Measurements from ENCODE around the gene FASTKD1.
"Not testable (repeated sequence)": the region's sequence is repeated elsewhere in the genome, so short reads cannot be mapped to it uniquely, and the experiment has no call there.

DNA sequence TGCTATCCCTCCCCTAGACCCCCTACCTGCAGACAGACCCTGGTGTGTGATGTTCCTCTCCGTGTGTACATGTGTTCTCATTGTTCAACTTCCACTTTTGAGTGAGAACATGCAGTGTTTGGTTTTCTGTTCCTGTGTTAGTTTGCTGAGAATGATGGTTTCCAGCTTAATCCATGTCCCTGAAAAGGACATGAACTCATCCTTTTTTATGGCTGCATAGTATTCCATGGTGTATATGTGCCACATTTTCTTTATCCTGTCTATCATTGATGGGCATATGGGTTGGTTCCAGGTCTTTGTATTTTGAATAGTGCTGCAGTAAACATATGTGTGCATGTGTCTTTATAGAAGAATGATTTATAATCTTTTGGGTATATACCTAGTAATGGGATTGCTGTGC is 42.3 kb upstream of the FASTKD1 start:
- TF ChIP-seq, protein P1, sequence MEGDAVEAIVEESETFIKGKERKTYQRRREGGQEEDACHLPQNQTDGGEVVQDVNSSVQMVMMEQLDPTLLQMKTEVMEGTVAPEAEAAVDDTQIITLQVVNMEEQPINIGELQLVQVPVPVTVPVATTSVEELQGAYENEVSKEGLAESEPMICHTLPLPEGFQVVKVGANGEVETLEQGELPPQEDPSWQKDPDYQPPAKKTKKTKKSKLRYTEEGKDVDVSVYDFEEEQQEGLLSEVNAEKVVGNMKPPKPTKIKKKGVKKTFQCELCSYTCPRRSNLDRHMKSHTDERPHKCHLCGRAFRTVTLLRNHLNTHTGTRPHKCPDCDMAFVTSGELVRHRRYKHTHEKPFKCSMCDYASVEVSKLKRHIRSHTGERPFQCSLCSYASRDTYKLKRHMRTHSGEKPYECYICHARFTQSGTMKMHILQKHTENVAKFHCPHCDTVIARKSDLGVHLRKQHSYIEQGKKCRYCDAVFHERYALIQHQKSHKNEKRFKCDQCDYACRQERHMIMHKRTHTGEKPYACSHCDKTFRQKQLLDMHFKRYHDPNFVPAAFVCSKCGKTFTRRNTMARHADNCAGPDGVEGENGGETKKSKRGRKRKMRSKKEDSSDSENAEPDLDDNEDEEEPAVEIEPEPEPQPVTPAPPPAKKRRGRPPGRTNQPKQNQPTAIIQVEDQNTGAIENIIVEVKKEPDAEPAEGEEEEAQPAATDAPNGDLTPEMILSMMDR (IDR thresholded peaks at IDR 0.05; ENCODE audit: low read depth, low read length), result not testable (repeated sequence)
- not testable (repeated sequence) for TF ChIP-seq MYC (IDR thresholded peaks at IDR 0.05; ENCODE audit: low read depth, low read length); POLR2A (IDR thresholded peaks at IDR 0.05; ENCODE audit: extremely low read depth, insufficient read length)
- TF ChIP-seq, protein P2, sequence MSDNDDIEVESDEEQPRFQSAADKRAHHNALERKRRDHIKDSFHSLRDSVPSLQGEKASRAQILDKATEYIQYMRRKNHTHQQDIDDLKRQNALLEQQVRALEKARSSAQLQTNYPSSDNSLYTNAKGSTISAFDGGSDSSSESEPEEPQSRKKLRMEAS (IDR thresholded peaks at IDR 0.05; ENCODE audit: low read depth, low read length), result not testable (repeated sequence)

All from NB4 (cell line).